BJ (cell line): ENCODE data around the gene GALNT1. TPM values are rescaled to one million over a fixed set of nuclear protein-coding genes. Genes with fewer than 3 reads are reported as not detected.
A peak's percentile ranks its signal among the peaks of the same experiment; 100 is the strongest.

Experiments used
- CTCF ChIA-PET: fragments of 350-600 bp; formaldehyde crosslinking; extraction: SDS; loops from one replicate; lab custom pipeline; 2021; ENCODE audit warnings: antibody characterized with exemption, inconsistent platforms; lab: Yijun Ruan, JAX
- POLR2A ChIA-PET: fragments of 300-600 bp; sonication (Branson Sonifier 250); formaldehyde crosslinking; extraction: SDS; loops from one replicate; lab custom pipeline; 2021; ENCODE audit warnings: antibody characterized with exemption; lab: Charles Lee
- DNase-seq: peaks from one replicate; pipeline ENCODE4 v3.0.0-alpha.2; 2011; ENCODE audit warnings: low read depth
- H3K27me3 ChIP-seq: 2 replicates; pipeline ENCODE4 v1.6.0; 2011; ENCODE audit warnings: low read length; ENCODE audit not compliant: control insufficient read depth, insufficient read depth
- H3K36me3 ChIP-seq: 2 replicates; pipeline ENCODE4 v1.5.1; 2011; ENCODE audit warnings: low read length; ENCODE audit not compliant: control insufficient read depth, insufficient read depth
- H3K4me3 ChIP-seq: 2 replicates; pipeline ENCODE4 v1.5.1; 2011; ENCODE audit warnings: low read depth, mild to moderate bottlenecking, control low read depth, low read length
- CTCF ChIP-seq: IDR thresholded peaks from 2 replicates; pipeline ENCODE4 v1.5.1; 2011; ENCODE audit warnings: low read depth, mild to moderate bottlenecking, control low read depth, inconsistent platforms, low read length, moderate library complexity; ENCODE audit not compliant: insufficient read depth
- polyA plus RNA-seq: library from polyadenylated mRNA; depleted of rRNA; stranded (reverse); fragments of >200 nt; gene quantifications from 2 replicates; pipeline ENCODE4 v1.2.3, GENCODE V29; 2011

Gene GALNT1
- polyA plus RNA-seq, 1 experiment: 23.3 TPM

DNA sequence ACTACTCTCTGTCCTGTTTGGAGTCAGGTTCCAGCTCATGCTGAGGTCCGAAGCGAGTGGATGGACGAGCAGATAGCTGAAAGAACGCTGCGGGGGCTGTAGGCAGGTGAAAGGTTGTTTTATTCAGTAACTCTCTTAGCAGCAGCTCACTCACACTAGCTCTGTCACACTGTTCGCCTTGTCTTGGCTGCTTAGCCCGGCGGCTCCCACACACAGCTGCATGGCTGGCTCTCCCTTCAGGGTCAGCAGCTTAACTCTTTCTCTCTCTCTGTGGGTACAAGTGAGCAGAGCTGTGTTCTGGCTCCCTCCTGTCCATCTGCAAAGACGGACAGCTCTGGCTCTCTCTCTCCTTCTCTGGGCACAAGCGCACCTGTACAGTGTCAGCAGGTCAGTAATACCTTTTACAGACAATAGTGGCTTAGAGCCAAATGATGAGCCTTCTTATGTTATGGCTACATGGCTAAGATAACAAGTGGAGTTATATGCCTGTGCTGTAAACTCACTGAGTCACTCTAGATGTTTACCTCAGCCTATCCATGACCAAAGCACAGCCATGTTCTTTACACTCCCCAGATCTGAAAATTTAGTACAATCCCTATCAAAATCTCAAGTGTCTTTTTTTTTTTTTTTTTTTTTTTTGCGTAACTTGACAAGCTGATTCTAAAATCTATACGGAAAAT is 149.3 kb downstream of the GALNT1 start:
- no peak for DNase-seq
- no peak overlapping the region for H3K4me3 ChIP-seq
- POLR2A ChIA-PET: no interaction called here
- H3K27me3 ChIP-seq: no peaks in the 10 kb centered on the region; the same call in 1 of the 2 replicates
- H3K36me3 ChIP-seq: no peaks in the 10 kb centered on the region
- TF ChIP-seq CTCF: no peak
- CTCF ChIA-PET: interaction anchor here (1.1 to 1.4 kb wide), 2 partner anchors 9 to 13 kb away, joined by 3 to 5 read pairs; no protein-coding TSS in a partner anchor

DNA sequence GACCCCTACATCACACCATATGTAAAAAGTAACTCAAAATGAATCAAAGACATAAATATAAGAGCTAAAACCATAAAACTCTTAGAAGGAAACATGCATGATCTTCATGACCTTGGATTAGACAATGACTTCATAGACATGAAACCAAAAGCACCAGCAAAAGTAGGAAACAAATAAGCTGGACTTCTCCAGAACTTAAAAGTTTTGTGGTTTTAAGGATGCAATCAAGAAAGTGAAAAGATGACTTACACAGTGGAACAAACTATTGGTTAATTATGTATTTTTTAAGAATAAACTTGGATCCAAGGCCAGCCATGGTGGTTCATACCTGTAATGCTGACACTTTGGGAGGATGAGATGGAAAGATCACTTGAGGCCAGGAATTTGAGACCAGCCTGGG is 150.2 kb downstream of the GALNT1 start:
- ChIA-PET CTCF (interaction anchor here (1.2 kb wide), 1 partner anchor 24 kb away, joined by 9 read pairs; no protein-coding TSS in a partner anchor), POLR2A (no interaction called here)
- no peaks in the 10 kb centered on the region; the same call in 1 of the 2 replicates for H3K27me3 ChIP-seq
- no peak for TF ChIP-seq CTCF
- no peak for DNase-seq
- H3K36me3 ChIP-seq: no peaks in the 10 kb centered on the region
- H3K4me3 ChIP-seq: no peak overlapping the region

DNA sequence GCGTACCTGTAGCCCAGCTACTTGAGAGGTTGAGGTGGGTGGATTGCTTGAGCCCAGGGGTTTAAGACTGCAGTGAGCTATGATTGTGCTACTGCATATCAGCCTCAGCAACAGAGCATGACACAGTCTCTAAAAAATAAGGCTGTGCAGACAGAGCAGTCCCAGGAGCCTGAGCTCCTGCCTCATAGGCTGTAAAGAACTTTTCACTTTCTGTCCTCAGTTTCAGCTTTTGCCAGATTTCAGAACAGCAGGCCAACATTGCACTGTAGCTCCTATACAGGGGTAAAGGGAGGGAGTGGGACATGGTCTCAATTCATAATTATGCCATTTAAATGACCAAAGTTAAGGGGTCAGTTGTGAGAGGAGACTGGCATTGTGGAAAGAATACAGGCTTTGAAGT is 150.6 kb downstream of the GALNT1 start:
- no peak overlapping the region for H3K4me3 ChIP-seq
- no peak for TF ChIP-seq CTCF
- ChIA-PET POLR2A (no interaction called here), CTCF (interaction anchor here (0.7 to 1.2 kb wide), 3 partner anchors 9 to 24 kb away, joined by 3 to 9 read pairs (median 3); no protein-coding TSS in a partner anchor)
- no peaks in the 10 kb centered on the region for H3K36me3 ChIP-seq
- no peaks in the 10 kb centered on the region; the same call in 1 of the 2 replicates for H3K27me3 ChIP-seq
- DNase-seq: no peak

GRCh38 chr18:35732636-35733035 is 151.1 kb downstream of the GALNT1 start:
- CTCF ChIA-PET: interaction anchor here (0.7 to 1.2 kb wide), 5 partner anchors 9 to 24 kb away, joined by 3 to 9 read pairs (median 3); no protein-coding TSS in a partner anchor
- POLR2A ChIA-PET: no interaction called here
- peak; percentile 39 for DNase-seq

More at GRCh38 chr18:35732636-35733035, 151.1 kb downstream of the GALNT1 start:
- TF ChIP-seq CTCF: no peak
- no peak overlapping the region for H3K4me3 ChIP-seq
- no peaks in the 10 kb centered on the region for H3K36me3 ChIP-seq
- no peaks in the 10 kb centered on the region; the same call in 1 of the 2 replicates for H3K27me3 ChIP-seq
